ENCODE data around the gene SLC46A1. TPM values are rescaled to one million over a fixed set of nuclear protein-coding genes. Genes with fewer than 3 reads are reported as not detected.

SLC46A1 gene
- total and polyA plus RNA-seq, 12 donors: 1.4 to 10.2 (median 4.7) TPM

DNA sequence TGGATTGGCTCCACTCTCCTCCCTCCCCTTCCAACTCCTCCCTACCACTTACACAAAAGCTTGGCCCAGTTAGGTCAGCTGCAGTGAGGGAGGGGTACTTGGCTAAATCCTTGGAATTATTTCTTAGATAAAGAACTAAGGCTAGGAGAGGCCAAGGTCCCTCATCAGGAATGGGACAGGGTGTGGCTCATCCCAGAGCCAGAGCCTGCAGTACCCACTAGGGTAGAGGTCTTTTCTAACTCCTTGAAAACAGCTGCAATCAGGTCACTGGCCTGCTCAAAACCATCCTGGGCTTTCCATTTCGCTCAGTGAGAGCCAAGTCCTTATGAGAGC lies 1.9 kb upstream of the SLC46A1 start:
- Histone ChIP-seq H3K4me3 (no peak overlapping the region), H3K9me3 (no peaks in the 10 kb centered on the region), H3K27me3 (peaks cover 0 to 8% (median 0%) of the 10 kb centered on the region in 7 donors), H3K27ac (no peak overlapping the region), H3K36me3 (peaks cover 0 to 8% (median 0%) of the 10 kb centered on the region in 9 donors), H3K4me1 (peaks cover 0 to 33% (median 16%) of the 10 kb centered on the region in 9 donors)
- intact Hi-C loops (cut with DNase I): loop anchor here in 1 of 10 donors (10.0 kb wide), 1 partner anchor 57 kb away; no protein-coding TSS in a partner anchor
- 77 to 85% methylated on average over 1 of the region's 1 CpG for WGBS, 2 donors
- no peak for DNase-seq
- ATAC-seq: no peak
- TF ChIP-seq CTCF (IDR thresholded peaks at IDR 0.05): no peak

GRCh38 chr17:28407130-28407973 lies 1.3 kb upstream of the SLC46A1 start:
- WGBS, 2 donors: 79 to 81% methylated on average over 5 of the region's 5 CpGs
- H3K4me3 ChIP-seq: no peak overlapping the region
- intact Hi-C loops (cut with DNase I): loop anchor here in 1 of 10 donors (10.0 kb wide), 1 partner anchor 57 kb away; no protein-coding TSS in a partner anchor

GRCh38 chr17:28406473-28406814 lies 432 bp upstream of the SLC46A1 start:
- DNase-seq (no peak), ATAC-seq (peak in 5 of 8 donors; percentile 8 to 28 (median 14))
- intact Hi-C loops (cut with DNase I): loop anchor here in 1 of 10 donors (10.0 kb wide), 1 partner anchor 58 kb away; no protein-coding TSS in a partner anchor
- peaks cover 0 to 48% (median 16%) of the 10 kb centered on the region in 9 donors for H3K4me1 ChIP-seq
- WGBS, 2 donors: 19 to 22% methylated on average over 9 of the region's 9 CpGs
- peaks cover 0 to 5% (median 0%) of the 10 kb centered on the region in 7 donors for H3K27me3 ChIP-seq
- H3K27ac ChIP-seq: peak overlapping the region in 2 of 10 donors; percentile 71 to 77
- no peaks in the 10 kb centered on the region for H3K9me3 ChIP-seq
- peaks cover 0 to 23% (median 0%) of the 10 kb centered on the region in 9 donors for H3K36me3 ChIP-seq
- no peak for TF ChIP-seq CTCF (IDR thresholded peaks at IDR 0.05)
- H3K4me3 ChIP-seq: peak overlapping the region; percentile 54 to 80 (median 70)

More at GRCh38 chr17:28407130-28407973, 1.3 kb upstream of the SLC46A1 start:
- ATAC-seq (no peak), DNase-seq (no peak)
- no peaks in the 10 kb centered on the region for H3K9me3 ChIP-seq
- H3K36me3 ChIP-seq: peaks cover 0 to 14% (median 0%) of the 10 kb centered on the region in 9 donors
- no peak for TF ChIP-seq CTCF (IDR thresholded peaks at IDR 0.05)
- H3K4me1 ChIP-seq: peaks cover 0 to 39% (median 16%) of the 10 kb centered on the region in 9 donors
- peaks cover 0 to 6% (median 0%) of the 10 kb centered on the region in 7 donors for H3K27me3 ChIP-seq
- H3K27ac ChIP-seq: no peak overlapping the region

DNA sequence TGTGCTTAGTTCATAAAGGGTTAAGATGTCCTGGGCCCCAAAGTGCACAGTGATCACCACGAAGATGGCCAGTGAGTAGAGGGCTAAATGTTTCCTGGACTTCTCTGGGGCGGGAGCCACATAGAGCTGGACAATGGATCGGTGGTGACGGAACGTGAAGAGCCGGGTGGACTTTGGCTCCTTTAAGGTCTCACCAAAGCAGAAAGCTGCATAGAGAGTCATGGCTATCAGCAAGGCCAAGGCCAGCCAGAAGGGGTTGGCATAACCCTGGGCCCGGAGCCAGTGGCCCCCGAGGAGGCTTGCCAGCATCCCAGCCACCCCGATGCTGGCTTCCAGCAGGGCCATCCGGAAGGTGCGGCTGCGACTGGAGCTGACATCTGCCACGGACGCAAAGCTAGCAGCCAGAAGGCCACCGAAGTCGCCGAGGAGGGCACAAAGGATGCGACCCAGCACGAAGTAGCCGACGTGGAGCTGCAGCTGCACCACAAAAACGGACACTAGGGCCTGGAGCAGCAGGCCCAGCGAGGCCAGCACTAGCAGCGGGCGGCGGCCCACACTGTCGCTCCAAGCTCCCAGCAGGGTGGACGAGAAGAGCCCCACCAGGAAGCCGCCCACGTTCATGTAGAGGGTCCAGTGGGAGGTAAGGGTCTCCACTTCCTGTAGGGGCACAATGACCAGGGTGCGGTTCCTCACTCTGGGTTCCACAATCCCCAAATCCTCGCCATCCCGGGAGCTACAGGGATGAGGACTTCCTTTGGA lies 1.0 kb downstream of the SLC46A1 start:
- Histone ChIP-seq H3K9me3 (no peaks in the 10 kb centered on the region), H3K27me3 (no peaks in the 10 kb centered on the region), H3K4me1 (peaks cover 0 to 57% (median 16%) of the 10 kb centered on the region in 9 donors), H3K36me3 (peaks cover 0 to 37% (median 0%) of the 10 kb centered on the region in 9 donors), H3K4me3 (peak overlapping the region; percentile 54 to 80 (median 70)), H3K27ac (peak overlapping the region in 5 of 10 donors; percentile 30 to 77 (median 45))
- ATAC-seq: peak in 5 of 8 donors; percentile 7 to 51 (median 22)
- TF ChIP-seq CTCF (IDR thresholded peaks at IDR 0.05): no peak
- DNase-seq: no peak
- intact Hi-C loops (cut with DNase I): loop anchor here in 1 of 10 donors (10.0 kb wide), 1 partner anchor 60 kb away; no protein-coding TSS in a partner anchor
- WGBS, 2 donors: 49 to 59% methylated on average over 33 of the region's 33 CpGs
